IPS-NIHi7 (cell line): ENCODE data around the gene YIPF2.
A peak's percentile ranks its signal among the peaks of the same experiment; 100 is the strongest.
"Not testable (repeated sequence)": the region's sequence is repeated elsewhere in the genome, so short reads cannot be mapped to it uniquely, and the experiment has no call there.

ENCODE experiments used
- DNase-seq: peaks from one replicate; pipeline ENCODE4 v3.0.0; 2012; ENCODE audit warnings: mixed read lengths; ENCODE audit errors: extremely low spot score

YIPF2 gene

GRCh38 chr19:10928563-10929401, at the start of gene YIPF2, which contains the start of gene TIMM29:
Gene YIPF2 (minus strand): TSS chr19:10928639. CDS start chr19:10928410, 229 bp downstream.
Gene TIMM29 (plus strand): TSS chr19:10928811. CDS start chr19:10928823, 12 bp downstream.
- DNase-seq: peak; percentile 98

GRCh38 chr19:10977742-10978092, 49.3 kb upstream of the YIPF2 start:
- DNase-seq: no peak

- no peak for DNase-seq
Measured at GRCh38 chr19:10976131-10976892, 47.9 kb upstream of the YIPF2 start.

- no peak for DNase-seq
Measured at GRCh38 chr19:10975374-10976130, 47.1 kb upstream of the YIPF2 start.

- DNase-seq: no peak
Measured at GRCh38 chr19:10971107-10971726, 42.8 kb upstream of the YIPF2 start.

GRCh38 chr19:10968527-10969135, 40.2 kb upstream of the YIPF2 start:
- DNase-seq: peak; percentile 10

GRCh38 chr19:10966809-10967208, 38.4 kb upstream of the YIPF2 start:
- no peak for DNase-seq

- no peak for DNase-seq
Measured at GRCh38 chr19:10965398-10965797, 37.0 kb upstream of the YIPF2 start.

GRCh38 chr19:10964903-10965302, 36.5 kb upstream of the YIPF2 start:
- no peak for DNase-seq

GRCh38 chr19:10963865-10964264, 35.4 kb upstream of the YIPF2 start:
- no peak for DNase-seq

GRCh38 chr19:10962863-10963262, 34.4 kb upstream of the YIPF2 start:
- no peak for DNase-seq

- peak; percentile 41 for DNase-seq
Measured at GRCh38 chr19:10961073-10961860, 32.8 kb upstream of the YIPF2 start.

GRCh38 chr19:10960314-10961072, 32.1 kb upstream of the YIPF2 start, which contains the start of gene SMARCA4:
Gene SMARCA4 (plus strand): TSS chr19:10961030. CDS start chr19:10984152, 23,122 bp downstream.
- DNase-seq: peak; percentile 99

GRCh38 chr19:10959277-10959968, 31.0 kb upstream of the YIPF2 start:
- not testable (repeated sequence) for DNase-seq

- no peak for DNase-seq
Measured at GRCh38 chr19:10952809-10953208, 24.4 kb upstream of the YIPF2 start.

GRCh38 chr19:10946958-10947657, 18.7 kb upstream of the YIPF2 start:
- no peak for DNase-seq

GRCh38 chr19:10945264-10945663, 16.8 kb upstream of the YIPF2 start:
- DNase-seq: no peak

GRCh38 chr19:10943412-10943811, 15.0 kb upstream of the YIPF2 start:
- DNase-seq: not testable (repeated sequence)
